Activated CD4-positive, alpha-beta T cell treated with anti-CD3 and anti-CD28 coated beads, Interleukin-2, amount 50 U/mL, for 4 hours (primary cell): Measurements from ENCODE around the gene ADA.
"Not testable (repeated sequence)": the region's sequence is repeated elsewhere in the genome, so short reads cannot be mapped to it uniquely, and the experiment has no call there.

Source experiments
- DNase-seq, 2 experiments: peaks; one replicate each; pipeline ENCODE4 v3.0.0-alpha.2; 2020

The ADA gene

GRCh38 chr20:44651684-44652423 is at the start of gene ADA:
Gene ADA, minus strand, starts transcription at chr20:44651699. Its CDS starts 92 bp downstream, at chr20:44651607.
- peak in 1 of 2 experiments; percentile 27 for DNase-seq

- no peak for DNase-seq
Observed at GRCh38 chr20:44700306-44700705, 48.8 kb upstream of the ADA start.

GRCh38 chr20:44698351-44698750 is 46.9 kb upstream of the ADA start:
- no peak for DNase-seq

- not testable (repeated sequence) for DNase-seq
Observed at GRCh38 chr20:44697041-44697440, 45.5 kb upstream of the ADA start.

GRCh38 chr20:44696315-44696714 is 44.8 kb upstream of the ADA start:
- no peak for DNase-seq

GRCh38 chr20:44695674-44696300 is 44.3 kb upstream of the ADA start:
- DNase-seq, result no peak

- no peak for DNase-seq
Observed at GRCh38 chr20:44695295-44695673, 43.8 kb upstream of the ADA start.

- no peak for DNase-seq
Observed at GRCh38 chr20:44694159-44694558, 42.7 kb upstream of the ADA start.

GRCh38 chr20:44693627-44694026 is 42.1 kb upstream of the ADA start:
- DNase-seq, result no peak

- no peak for DNase-seq
Observed at GRCh38 chr20:44692932-44693480, 41.5 kb upstream of the ADA start.

- DNase-seq, result no peak
Observed at GRCh38 chr20:44691424-44692423, 40.2 kb upstream of the ADA start.

- DNase-seq, result no peak
Observed at GRCh38 chr20:44690781-44691423, 39.4 kb upstream of the ADA start.

- DNase-seq, result no peak
Observed at GRCh38 chr20:44689809-44690208, 38.3 kb upstream of the ADA start.

GRCh38 chr20:44688053-44688625 is 36.6 kb upstream of the ADA start:
- DNase-seq, result no peak

- DNase-seq, result no peak
Observed at GRCh38 chr20:44686934-44687333, 35.4 kb upstream of the ADA start.

- DNase-seq, result no peak
Observed at GRCh38 chr20:44684047-44684967, 32.8 kb upstream of the ADA start.

- DNase-seq, result peak; percentile 20 to 29
Observed at GRCh38 chr20:44683263-44684046, 32.0 kb upstream of the ADA start.

- DNase-seq, result no peak
Observed at GRCh38 chr20:44681796-44682566, 30.5 kb upstream of the ADA start.

- DNase-seq, result no peak
Observed at GRCh38 chr20:44678990-44679611, 27.6 kb upstream of the ADA start.
